H1 (cell line): Measurements from ENCODE around the gene TEX10. TPM values are rescaled to one million over a fixed set of nuclear protein-coding genes. Genes with fewer than 3 reads are reported as not detected.

Experiments
- CTCF ChIA-PET: fragments of 300-600 bp; sonication (Branson Sonifier 250); formaldehyde crosslinking; loops from one replicate; lab custom pipeline; 2021; ENCODE audit not compliant: partially characterized antibody; lab: Charles Lee
- POLR2A ChIA-PET: fragments of 300-600 bp; sonication (Branson Sonifier 250); formaldehyde crosslinking; loops from one replicate; lab custom pipeline; 2021; ENCODE audit warnings: inconsistent platforms; ENCODE audit not compliant: partially characterized antibody; lab: Charles Lee
- DNase-seq, 2 experiments: peaks; one replicate each; pipeline versions ENCODE4 v3.0.0 to v3.0.0-alpha.2; 2010 to 2022; ENCODE audit warnings: low spot score in 2 of 2, low read depth in 1 of 2, mixed read lengths in 1 of 2
- FAIRE-seq: peaks from 2 replicates; lab custom pipeline; 2011; peaks lifted over from hg19 to GRCh38; lab: Jason Lieb, UNC
- H2AFZ ChIP-seq: 2 replicates; pipeline ENCODE4 v1.8.1; 2012; ENCODE audit warnings: low read length, inconsistent platforms
- H2AK5ac ChIP-seq: 2 replicates; pipeline ENCODE4 v1.6.1; 2013; ENCODE audit warnings: low read depth, low read length
- H2BK120ac ChIP-seq: replicated peaks from 2 replicates; pipeline ENCODE3; 2013; ENCODE audit warnings: low read depth, low read length, inconsistent platforms
- H2BK12ac ChIP-seq: 2 replicates; pipeline ENCODE4 v1.6.1; 2013; ENCODE audit warnings: low read depth, low read length
- H2BK15ac ChIP-seq: 2 replicates; pipeline ENCODE4 v1.6.1; 2013; ENCODE audit warnings: low read length
- H2BK20ac ChIP-seq: 2 replicates; pipeline ENCODE4 v1.6.1; 2013; ENCODE audit warnings: low read length
- H2BK5ac ChIP-seq: 2 replicates; pipeline ENCODE4 v1.6.1; 2013; ENCODE audit warnings: low read depth, low read length
- H3K14ac ChIP-seq: 2 replicates; pipeline ENCODE4 v1.6.1; 2013; ENCODE audit warnings: inconsistent platforms; ENCODE audit not compliant: insufficient read length
- H3K18ac ChIP-seq: 2 replicates; pipeline ENCODE4 v1.6.1; 2013; ENCODE audit warnings: low read length; ENCODE audit errors: extremely low read depth
- H3K23ac ChIP-seq: 2 replicates; pipeline ENCODE4 v1.6.1; 2013; ENCODE audit warnings: inconsistent platforms; ENCODE audit not compliant: insufficient read length
- H3K23me2 ChIP-seq: 2 replicates; pipeline ENCODE4 v1.6.1; 2013; ENCODE audit warnings: low read depth, low read length
- H3K27ac ChIP-seq: 2 replicates; pipeline ENCODE4 v1.6.1; 2011; ENCODE audit warnings: low read depth, low read length, inconsistent platforms
- H3K27me3 ChIP-seq, 4 experiments: replicated peaks in 1 of 4; 1 replicate in 1 of 4; 2 replicates in 3 of 4; pipeline versions ENCODE4 v1.6.1 to v1.8.1; 2011 to 2013; ENCODE audit warnings: low read length in 3 of 4, mild to moderate bottlenecking in 3 of 4, inconsistent platforms in 2 of 4, mixed read lengths in 2 of 4, moderate library complexity in 1 of 4; ENCODE audit not compliant: control insufficient read depth in 3 of 4, insufficient read depth in 3 of 4; ENCODE audit errors: extremely low read depth in 1 of 4
- H3K36me3 ChIP-seq, 4 experiments: 2 replicates each; pipeline versions ENCODE4 v1.6.1 to v1.8.1; 2011 to 2013; ENCODE audit warnings: mild to moderate bottlenecking in 4 of 4, low read length in 3 of 4, moderate library complexity in 2 of 4, control low read depth in 1 of 4, inconsistent platforms in 1 of 4; ENCODE audit not compliant: insufficient read depth in 4 of 4, control insufficient read depth in 2 of 4
- H3K4ac ChIP-seq: replicated peaks from 2 replicates; pipeline ENCODE3; 2013; ENCODE audit warnings: low read length, low read depth, mixed read lengths, inconsistent platforms; ENCODE audit not compliant: insufficient read length
- H3K4me1 ChIP-seq, 4 experiments: replicated peaks in 1 of 4; 1 replicate in 1 of 4; 2 replicates in 3 of 4; pipeline versions ENCODE4 v1.6.1 to v1.8.1; 2011 to 2013; ENCODE audit warnings: low read length in 3 of 4, inconsistent platforms in 2 of 4, mixed read lengths in 1 of 4; ENCODE audit not compliant: insufficient read depth in 4 of 4, control insufficient read depth in 3 of 4
- H3K4me2 ChIP-seq, 2 experiments: 2 replicates each; pipeline versions ENCODE4 v1.6.1 to v1.8.1; 2011 to 2013; ENCODE audit warnings: low read depth in 2 of 2, low read length in 2 of 2, control low read depth in 1 of 2, inconsistent platforms in 1 of 2, mild to moderate bottlenecking in 1 of 2; ENCODE audit not compliant: insufficient read depth in 1 of 2
- H3K4me3 ChIP-seq, 4 experiments: fragments of 200-600, 300-600 bp in 1 of 4; sonication (generic), shearing (Covaris generic), sonication (Bioruptor Twin) in 1 of 4; 2 replicates each; pipeline versions ENCODE4 v1.5.1 to v1.8.1; 2011 to 2016; ENCODE audit warnings: low read length in 4 of 4, low read depth in 3 of 4, control low read depth in 2 of 4, inconsistent platforms in 2 of 4, mild to moderate bottlenecking in 2 of 4, mixed read lengths in 1 of 4, moderate library complexity in 1 of 4; ENCODE audit not compliant: insufficient read depth in 2 of 4; ENCODE audit errors: extremely low read depth in 1 of 4
- H3K56ac ChIP-seq: replicated peaks from 2 replicates; pipeline ENCODE3; 2013; ENCODE audit warnings: low read depth, mild to moderate bottlenecking, mixed read lengths, low read length, inconsistent platforms; ENCODE audit not compliant: insufficient read length
- H3K79me1 ChIP-seq: 2 replicates; pipeline ENCODE4 v1.6.1; 2013; ENCODE audit warnings: low read depth, low read length, control low read depth
- H3K79me2 ChIP-seq, 2 experiments: 2 replicates each; pipeline versions ENCODE4 v1.6.1 to v1.8.1; 2012 to 2013; ENCODE audit warnings: low read length in 2 of 2, mild to moderate bottlenecking in 2 of 2, inconsistent platforms in 1 of 2; ENCODE audit not compliant: insufficient read depth in 2 of 2, control insufficient read depth in 1 of 2
- H3K9ac ChIP-seq, 4 experiments: replicated peaks in 1 of 4; 1 replicate in 1 of 4; 2 replicates in 3 of 4; pipeline versions ENCODE4 v1.6.1 to v1.8.1; 2011 to 2013; ENCODE audit warnings: low read depth in 3 of 4, low read length in 3 of 4, control low read depth in 2 of 4, mild to moderate bottlenecking in 2 of 4, moderate library complexity in 2 of 4, inconsistent platforms in 1 of 4; ENCODE audit errors: extremely low read depth in 1 of 4
- H3K9me3 ChIP-seq, 2 experiments: 2 replicates each; pipeline versions ENCODE4 v1.6.1 to v1.8.1; 2012 to 2013; ENCODE audit warnings: mild to moderate bottlenecking in 2 of 2, moderate library complexity in 2 of 2, control low read depth in 1 of 2, inconsistent platforms in 1 of 2, low read depth in 1 of 2, low read length in 1 of 2, mixed read lengths in 1 of 2; ENCODE audit not compliant: insufficient read depth in 2 of 2
- H4K20me1 ChIP-seq, 2 experiments: replicated peaks in 1 of 2; 2 replicates each; pipeline versions ENCODE3 to v1.8.1; 2011 to 2013; ENCODE audit warnings: inconsistent platforms in 2 of 2, low read length in 2 of 2, mild to moderate bottlenecking in 1 of 2; ENCODE audit not compliant: insufficient read depth in 2 of 2, control insufficient read depth in 1 of 2
- H4K5ac ChIP-seq: 2 replicates; pipeline ENCODE4 v1.6.1; 2013; ENCODE audit warnings: low read length, low read depth, mixed read lengths, inconsistent platforms; ENCODE audit not compliant: insufficient read length
- H4K8ac ChIP-seq: 2 replicates; pipeline ENCODE4 v1.8.0; 2013; ENCODE audit warnings: mild to moderate bottlenecking, moderate library complexity, low read length, inconsistent platforms; ENCODE audit not compliant: insufficient read depth; ENCODE audit errors: extremely low read depth
- H4K91ac ChIP-seq: replicated peaks from 2 replicates; pipeline ENCODE3; 2013; ENCODE audit warnings: low read length, mixed read lengths, inconsistent platforms; ENCODE audit not compliant: insufficient read length
- BACH1 ChIP-seq: IDR thresholded peaks from 2 replicates; pipeline ENCODE4 v1.6.1; 2012; ENCODE audit warnings: low read length, improper control_type of control experiment
- CEBPB ChIP-seq: IDR thresholded peaks from 2 replicates; pipeline ENCODE4 v1.6.1; 2012; ENCODE audit warnings: low read depth, low read length
- HDAC6 ChIP-seq: IDR thresholded peaks from one replicate; pipeline ENCODE4 v1.7.1; 2012; ENCODE audit warnings: low read depth, mild to moderate bottlenecking, inconsistent platforms, low read length, moderate library complexity
- JUND ChIP-seq: IDR thresholded peaks from 2 replicates; pipeline ENCODE4 v1.6.1; 2011; ENCODE audit warnings: mild to moderate bottlenecking, improper control_type of control experiment, low read length
- MAFK ChIP-seq: IDR thresholded peaks from 2 replicates; pipeline ENCODE4 v1.6.1; 2012; ENCODE audit warnings: low read depth, mild to moderate bottlenecking, improper control_type of control experiment, low read length
- POLR2A ChIP-seq, 2 experiments: IDR thresholded peaks; 1 replicate in 1 of 2; 2 replicates in 1 of 2; pipeline ENCODE4 v1.6.1; 2011; ENCODE audit warnings: low read depth in 2 of 2, low read length in 2 of 2, mild to moderate bottlenecking in 2 of 2; ENCODE audit errors: control extremely low read depth in 1 of 2
- SUZ12 ChIP-seq: fragments of 200-600 bp; sonication (generic); IDR thresholded peaks from 2 replicates; pipeline ENCODE4 v1.6.1; 2012; ENCODE audit warnings: mild to moderate bottlenecking, inconsistent platforms, low read length, moderate library complexity, mixed read lengths
- WGBS, 2 experiments: shearing (Covaris generic) in 1 of 2; methylation state at CpG; one replicate each; pipeline versions ENCODE4 v1.1.6 to v1.1.7; 2013 to 2015; ENCODE audit warnings: low lambda C conversion rate in 2 of 2, mixed read lengths in 2 of 2, inconsistent platforms in 1 of 2, low coverage in 1 of 2, missing lambda C conversion rate in 1 of 2; ENCODE audit not compliant: insufficient replicate concordance in 2 of 2, insufficient coverage in 1 of 2, insufficient read length in 1 of 2; ENCODE audit errors: extremely low coverage in 1 of 2, missing lambda C conversion rate in 1 of 2; 5-methylcytosine and 5-hydroxymethylcytosine counted together
- polyA plus RNA-seq, 7 experiments: library from polyadenylated mRNA; depleted of rRNA in 3 of 7; stranded (reverse) in 5 of 7; unstranded in 2 of 7; fragments of >200 nt in 5 of 7; fragments of 200-250 nt in 2 of 7; gene quantifications; 1 replicate in 5 of 7; 2 replicates in 1 of 7; 4 replicates in 1 of 7; pipeline versions ENCODE4 v1.2.1 to v1.2.3, GENCODE V29; 2011 to 2013; ENCODE audit warnings: missing spikeins in 2 of 7, mixed read lengths in 2 of 7
- total RNA-seq: library from RNA; stranded (reverse); fragmentation: NEBNext Ultra II Directional; extraction: Animal tissue kit (Norgen Biotek cat#: 25700); gene quantifications from 2 replicates; pipeline ENCODE4 v1.2.1, GENCODE V29; 2021
- TF ChIP-seq, protein P1 (sequence below): IDR thresholded peaks from 2 replicates; pipeline ENCODE4 v1.6.1; 2011; ENCODE audit warnings: low read depth, mild to moderate bottlenecking, low read length; ENCODE audit not compliant: insufficient read depth

The TEX10 gene
- total and polyA plus RNA-seq, 2 of the 8 experiments (the other 6 are each of a cell fraction or from before 2014, with no cell fraction given) = 46.9 to 81.0 TPM

DNA sequence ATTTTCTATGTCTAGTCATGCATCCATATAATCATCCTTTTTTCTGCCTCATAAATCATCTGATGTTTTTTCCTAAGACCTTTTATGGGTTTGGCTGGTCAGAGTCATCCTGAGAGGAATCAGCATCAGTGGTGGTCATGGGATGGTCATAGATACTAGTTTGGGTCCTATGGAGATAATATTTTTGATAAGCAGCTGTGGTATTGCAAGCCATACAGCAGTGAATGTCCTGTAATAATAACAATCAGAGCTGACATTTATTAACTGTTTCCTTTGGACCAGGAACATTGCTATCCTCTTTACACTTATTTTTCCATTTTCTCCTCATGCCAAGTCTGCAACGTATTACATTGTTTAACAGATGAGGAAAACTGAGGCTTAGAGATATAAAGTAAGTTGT lies 83.1 kb downstream of the TEX10 start:
- Histone ChIP-seq H3K14ac (no peak overlapping the region), H3K23ac (no peak overlapping the region), H2AFZ (no peak overlapping the region), H3K4me1 (no peaks in the 10 kb centered on the region), H3K4ac (no peak overlapping the region), H3K79me1 (no peaks in the 10 kb centered on the region), H3K27me3 (no peaks in the 10 kb centered on the region), H3K18ac (no peak overlapping the region), H2BK5ac (no peak overlapping the region), H3K36me3 (no peaks in the 10 kb centered on the region), H3K4me2 (no peak overlapping the region), H3K27ac (no peak overlapping the region), H3K4me3 (no peak overlapping the region), H4K91ac (no peak overlapping the region), H2BK12ac (no peak overlapping the region), H3K23me2 (no peaks in the 10 kb centered on the region), H2BK120ac (no peak overlapping the region), H4K20me1 (peaks cover 0 to 1% of the 10 kb centered on the region in 2 experiments), H4K8ac (no peak overlapping the region), H2AK5ac (no peak overlapping the region), H3K79me2 (no peaks in the 10 kb centered on the region), H2BK15ac (no peak overlapping the region), H4K5ac (no peak overlapping the region), H3K56ac (no peak overlapping the region), H2BK20ac (no peak overlapping the region), H3K9ac (no peak overlapping the region), H3K9me3 (no peaks in the 10 kb centered on the region)
- DNase-seq = no peak
- FAIRE-seq = no peak
- ChIA-PET POLR2A (no interaction called here), CTCF (interaction anchor here (1.2 to 1.4 kb wide), 2 partner anchors 47 to 1112 kb away, joined by 3 read pairs; no protein-coding TSS in a partner anchor)
- 82% methylated on average over 1 of the region's 1 CpG; no CpG with 5 or more reads in 1 of the 2 experiments for WGBS, 2 experiments
- TF ChIP-seq BACH1 = no peak
- no peak for TF ChIP-seq CEBPB
- no peak for TF ChIP-seq JUND
- TF ChIP-seq HDAC6 = no peak
- no peak for TF ChIP-seq MAFK
- TF ChIP-seq POLR2A (IDR thresholded peaks at IDR 0.05; ENCODE audit: control extremely low read depth in 1 of 2, low read depth in 2 of 2, low read length in 2 of 2) = no peak
- TF ChIP-seq, protein P1, sequence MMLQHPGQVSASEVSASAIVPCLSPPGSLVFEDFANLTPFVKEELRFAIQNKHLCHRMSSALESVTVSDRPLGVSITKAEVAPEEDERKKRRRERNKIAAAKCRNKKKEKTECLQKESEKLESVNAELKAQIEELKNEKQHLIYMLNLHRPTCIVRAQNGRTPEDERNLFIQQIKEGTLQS = no peak
- no peak for TF ChIP-seq SUZ12
